ENCODE measurements around the gene PDK1.
"Not testable (repeated sequence)": the region's sequence is repeated elsewhere in the genome, so short reads cannot be mapped to it uniquely, and the experiment has no call there.

PDK1 gene

DNA sequence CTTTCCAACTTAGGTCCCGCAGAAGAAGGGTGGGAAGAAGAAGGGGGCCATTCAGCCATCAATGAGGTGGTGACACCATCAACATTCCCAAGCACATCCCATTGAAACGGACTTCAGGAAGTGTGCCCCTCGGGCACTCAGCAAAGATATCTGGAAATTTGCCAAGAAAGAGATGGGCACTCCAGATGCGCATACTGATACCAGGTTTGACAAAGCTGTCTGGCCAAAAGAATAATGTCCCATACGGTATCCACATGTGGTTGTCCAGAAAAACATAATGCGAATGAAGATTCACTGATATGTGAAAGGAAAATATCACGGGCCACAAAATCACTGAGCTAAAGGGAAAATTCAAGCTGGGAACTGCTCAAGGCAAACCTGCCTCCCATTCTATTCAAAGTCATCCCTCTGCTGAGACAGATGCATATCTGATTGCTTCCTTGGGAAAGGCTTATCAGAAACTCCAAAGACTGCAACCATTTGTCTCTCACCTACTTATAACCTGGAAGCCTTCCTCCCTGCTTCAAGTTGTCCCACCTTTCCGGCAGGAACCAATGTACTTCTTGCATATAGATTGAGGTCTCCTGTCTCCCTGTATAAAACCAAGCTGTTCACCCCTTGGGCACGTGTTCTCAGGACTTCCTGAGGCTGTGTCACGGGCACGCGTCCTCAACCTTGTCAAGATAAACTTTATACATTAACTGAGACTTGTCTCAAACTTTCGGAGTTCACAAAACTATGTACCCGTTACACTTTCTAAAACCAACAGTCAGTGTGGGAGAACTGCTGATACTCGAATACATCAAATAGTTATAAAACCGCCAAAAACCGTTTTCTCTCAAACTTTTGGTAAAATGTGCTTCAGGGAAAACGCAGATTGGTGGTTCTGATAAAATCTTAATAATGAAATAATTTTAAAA lies 1.3 kb upstream of the PDK1 start:
- peak; percentile 44 for DNase-seq

DNA sequence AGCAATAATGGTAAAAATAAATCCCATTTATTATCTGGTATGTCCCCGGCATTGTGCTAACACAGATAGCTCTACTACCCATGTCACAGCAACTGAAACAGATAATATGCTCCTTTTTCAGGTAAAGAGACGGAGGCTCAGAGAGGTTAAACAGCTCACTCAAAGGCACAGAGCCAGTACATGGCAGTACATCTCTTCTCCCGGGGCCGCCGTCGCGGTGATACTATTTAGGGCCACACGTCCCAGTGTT lies 693 bp upstream of the PDK1 start:
- no peak for DNase-seq

DNA sequence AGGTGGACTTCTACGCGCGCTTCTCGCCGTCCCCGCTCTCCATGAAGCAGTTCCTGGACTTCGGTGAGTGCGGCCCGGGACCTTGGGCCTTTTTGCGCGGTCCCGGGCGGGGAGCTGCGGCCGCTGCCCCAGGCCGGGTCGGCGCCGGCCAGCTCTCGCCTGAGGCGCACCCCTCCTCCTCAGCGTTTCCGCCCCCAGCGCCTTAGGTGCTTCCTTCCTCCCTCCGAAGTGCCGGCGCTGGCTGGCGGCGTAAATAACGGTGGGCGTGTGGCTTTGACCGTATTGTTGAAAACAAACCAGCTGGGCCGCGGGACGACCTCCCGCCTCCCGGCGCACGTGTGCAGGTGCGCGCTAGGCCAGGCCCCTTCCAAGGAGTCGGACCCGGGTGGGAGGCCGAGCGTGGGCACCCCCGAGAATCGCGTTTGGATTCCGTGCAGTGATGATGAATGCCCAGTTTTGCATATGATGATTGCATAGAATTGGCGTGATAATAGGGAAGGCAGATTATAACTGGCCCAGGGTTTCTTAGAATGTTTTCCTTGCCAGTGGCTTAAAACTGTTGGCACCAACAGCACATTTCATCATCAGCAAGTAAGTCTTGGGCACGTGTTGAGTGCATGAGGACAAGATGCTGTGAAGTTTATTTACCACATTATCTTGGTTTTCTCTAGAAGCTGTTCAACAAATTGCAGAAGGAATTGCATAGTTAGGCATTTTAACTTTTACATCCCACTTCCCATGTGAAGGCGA lies 569 bp downstream of the PDK1 start:
- peak; percentile 79 for DNase-seq

DNA sequence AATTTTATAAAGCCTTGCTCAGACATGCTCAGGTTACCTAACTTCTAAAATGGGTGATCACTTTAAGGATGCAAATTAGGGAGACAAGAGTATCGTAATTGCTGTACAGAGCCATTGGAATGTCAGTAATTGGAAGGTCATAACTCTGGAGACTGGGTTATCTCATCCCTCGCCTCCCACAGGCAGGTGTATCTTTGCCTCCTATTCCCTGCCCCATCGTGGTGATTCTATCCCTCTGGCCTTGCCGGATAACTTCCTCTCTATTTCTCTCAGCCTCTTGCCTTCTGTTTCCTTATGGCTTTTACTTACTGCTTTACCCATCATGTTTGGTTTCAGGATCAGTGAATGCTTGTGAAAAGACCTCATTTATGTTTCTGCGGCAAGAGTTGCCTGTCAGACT lies 2.5 kb downstream of the PDK1 start:
- no peak for DNase-seq

DNA sequence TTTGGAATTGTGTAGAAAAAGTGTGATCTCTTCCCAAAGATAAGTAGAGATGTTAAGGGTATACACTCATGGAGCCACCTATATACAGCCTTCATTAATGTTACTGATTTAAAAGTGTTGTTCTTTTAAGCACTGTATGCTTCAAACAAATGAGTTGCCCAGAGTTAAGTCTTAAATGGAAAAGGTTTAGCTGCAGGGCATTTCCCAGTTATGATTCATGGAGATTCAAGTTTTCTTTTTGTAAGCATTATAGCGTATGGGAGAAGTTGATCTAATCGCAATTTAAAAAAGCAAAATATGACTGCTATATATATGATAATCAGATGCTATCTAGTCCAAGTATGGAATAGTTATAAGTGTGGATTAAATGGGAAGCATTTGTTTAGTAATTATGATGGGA lies 4.8 kb downstream of the PDK1 start:
- no peak for DNase-seq

DNA sequence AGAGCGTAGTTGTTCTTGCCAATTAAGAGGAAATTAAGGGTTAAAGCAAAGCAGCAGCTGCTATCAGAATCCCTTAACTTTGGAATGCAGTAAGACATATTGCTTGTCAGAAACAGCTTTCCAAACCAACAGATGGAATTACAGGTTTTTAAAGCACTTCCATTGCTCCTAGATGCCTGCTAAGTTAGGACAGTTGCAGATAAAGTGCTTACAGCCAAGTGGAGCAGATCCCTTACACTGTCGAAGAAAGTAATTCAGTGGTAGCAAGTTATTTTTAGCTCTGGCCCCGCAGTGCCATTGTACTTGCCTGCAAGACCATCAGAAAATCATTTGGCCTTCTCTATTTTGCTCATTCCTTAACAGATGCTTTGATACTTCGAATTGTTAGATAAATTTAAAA lies 5.4 kb downstream of the PDK1 start:
- no peak for DNase-seq

DNA sequence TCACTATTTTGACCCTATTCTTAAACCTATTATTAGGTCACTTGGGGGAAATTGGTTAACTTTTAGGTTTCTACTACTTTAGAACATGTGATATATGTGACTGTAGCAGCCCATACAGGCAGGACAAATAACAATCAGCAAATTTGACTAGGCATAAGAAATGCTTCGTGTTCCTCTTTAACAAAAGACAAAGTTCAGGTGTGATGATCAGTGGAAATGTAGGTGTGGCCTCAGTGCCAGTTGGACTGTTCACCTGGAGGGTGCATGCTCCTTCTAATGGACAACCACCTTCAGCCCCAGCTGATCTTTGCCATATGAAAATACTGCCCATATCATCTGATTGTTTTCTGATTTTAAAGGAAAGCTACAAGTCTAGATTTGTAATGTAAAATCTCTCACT lies 6.4 kb downstream of the PDK1 start:
- no peak for DNase-seq

DNA sequence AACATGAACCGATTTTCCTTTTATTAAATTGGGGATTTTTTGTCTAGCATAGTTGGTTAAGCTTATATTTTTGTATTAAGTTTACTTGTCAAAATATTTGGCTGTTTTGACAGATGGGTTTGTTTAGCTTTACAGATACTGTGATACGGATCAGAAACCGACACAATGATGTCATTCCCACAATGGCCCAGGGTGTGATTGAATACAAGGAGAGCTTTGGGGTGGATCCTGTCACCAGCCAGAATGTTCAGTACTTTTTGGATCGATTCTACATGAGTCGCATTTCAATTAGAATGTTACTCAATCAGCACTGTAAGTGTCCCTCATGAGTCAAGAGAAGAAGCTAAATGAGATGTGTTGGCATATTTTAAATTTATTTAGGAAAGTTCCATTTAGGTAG lies 8.5 kb downstream of the PDK1 start:
- no peak for DNase-seq

DNA sequence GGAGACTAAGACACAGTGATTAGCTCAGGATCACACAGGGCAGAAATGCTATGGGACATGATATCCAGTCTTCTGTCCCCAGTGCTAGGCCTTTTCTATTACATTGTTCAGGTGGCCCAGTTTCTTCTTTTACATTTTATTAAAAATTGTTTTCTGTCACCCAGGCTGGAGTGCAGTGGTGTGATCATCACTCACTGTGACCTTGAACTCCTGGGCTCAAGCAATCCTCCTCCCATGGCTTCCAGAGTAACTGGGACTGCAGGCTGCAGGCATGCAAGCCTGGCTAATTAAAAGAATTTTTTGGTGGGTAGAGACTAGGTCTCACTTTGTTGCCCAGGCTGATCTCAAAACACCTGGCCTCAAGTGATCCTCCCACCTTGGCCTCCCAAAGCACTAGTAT lies 15.4 kb downstream of the PDK1 start:
- no peak for DNase-seq

DNA sequence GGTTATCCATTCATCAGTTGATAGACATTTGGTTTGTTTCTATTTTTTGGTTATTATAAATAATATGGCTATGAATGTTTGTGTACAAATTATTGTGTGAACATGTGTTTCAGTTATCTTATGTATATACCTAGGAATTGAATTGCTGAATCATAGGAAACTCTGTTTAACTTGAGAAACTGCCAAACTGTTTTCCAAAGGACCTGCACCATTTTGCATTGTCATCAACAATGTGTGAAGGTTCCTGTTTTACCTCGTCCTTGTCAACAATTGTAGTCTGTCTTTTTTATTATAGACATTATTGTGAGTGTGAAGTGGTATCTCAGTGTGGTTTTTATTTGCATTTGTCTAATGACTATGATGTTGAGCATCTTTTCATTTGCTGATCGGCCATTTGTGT lies 17.1 kb downstream of the PDK1 start:
- DNase-seq, result no peak

DNA sequence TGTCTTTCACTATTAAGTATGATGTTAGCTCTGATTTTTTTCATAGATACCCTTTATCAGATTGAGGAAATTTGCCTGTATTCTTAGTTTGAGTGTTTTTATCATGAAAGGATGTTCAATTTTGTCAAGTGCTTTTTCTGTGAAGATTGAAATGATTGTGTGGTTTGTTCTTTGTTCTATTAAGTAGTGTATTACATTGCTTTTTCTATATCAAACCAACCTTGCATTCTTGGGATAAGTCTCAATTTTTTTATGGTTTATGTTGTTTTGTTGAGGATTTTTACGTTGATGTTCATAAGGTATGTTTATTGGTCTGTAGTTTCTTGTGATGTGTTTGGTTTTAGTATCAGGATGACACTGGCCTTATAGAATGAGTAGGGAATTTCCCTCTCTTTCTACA lies 19.1 kb downstream of the PDK1 start:
- DNase-seq, result no peak

DNA sequence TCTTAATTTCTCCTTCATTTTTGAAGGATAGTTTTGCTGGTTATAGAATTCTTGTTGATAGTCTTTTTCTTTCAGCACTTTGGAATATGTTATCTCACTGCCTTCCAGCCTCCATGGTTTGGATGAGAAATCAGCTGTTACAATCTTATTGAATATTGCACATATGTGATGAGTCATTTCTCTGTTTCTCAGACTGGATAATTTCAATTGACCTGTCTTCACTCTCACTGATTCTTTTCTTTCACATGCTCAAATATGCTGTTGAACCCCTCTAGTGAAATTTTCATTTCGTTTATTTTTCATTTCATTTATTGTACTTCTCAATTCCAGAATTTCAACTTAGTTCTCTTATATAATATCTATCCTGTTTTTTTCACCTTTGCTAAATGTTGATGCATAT lies 22.2 kb downstream of the PDK1 start:
- DNase-seq, result no peak

DNA sequence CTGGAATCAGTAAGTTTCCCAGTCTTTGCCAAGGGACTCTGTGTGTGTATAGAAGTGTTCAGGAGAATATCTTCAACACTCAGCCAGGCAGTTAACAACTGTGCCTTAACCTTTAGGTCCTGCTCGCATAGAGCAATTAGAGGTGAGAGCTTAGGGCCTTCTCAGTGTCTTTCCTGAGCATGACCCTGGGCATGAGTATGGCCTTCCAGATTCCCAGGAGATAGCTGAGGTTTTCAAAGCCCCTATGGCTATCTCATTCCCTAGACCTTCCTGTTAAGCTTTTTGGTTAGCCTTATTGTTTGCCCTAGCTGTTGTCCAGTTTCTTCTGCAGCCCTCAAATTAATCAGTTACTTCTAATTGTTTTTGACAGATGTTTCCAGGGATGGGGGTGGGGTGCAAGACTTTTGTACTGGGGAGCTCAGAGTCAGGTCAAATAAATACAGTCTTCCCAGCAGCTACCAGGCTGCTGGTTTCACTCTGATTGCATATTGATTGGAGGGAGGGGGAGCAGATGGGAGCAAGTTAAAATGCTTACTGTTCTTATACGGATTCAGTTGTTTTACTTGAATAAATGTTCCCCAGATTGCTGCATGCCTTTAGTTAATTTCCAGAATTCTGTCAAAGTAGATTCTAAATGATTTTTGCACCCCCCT lies 23.1 kb downstream of the PDK1 start:
- DNase-seq, result no peak

DNA sequence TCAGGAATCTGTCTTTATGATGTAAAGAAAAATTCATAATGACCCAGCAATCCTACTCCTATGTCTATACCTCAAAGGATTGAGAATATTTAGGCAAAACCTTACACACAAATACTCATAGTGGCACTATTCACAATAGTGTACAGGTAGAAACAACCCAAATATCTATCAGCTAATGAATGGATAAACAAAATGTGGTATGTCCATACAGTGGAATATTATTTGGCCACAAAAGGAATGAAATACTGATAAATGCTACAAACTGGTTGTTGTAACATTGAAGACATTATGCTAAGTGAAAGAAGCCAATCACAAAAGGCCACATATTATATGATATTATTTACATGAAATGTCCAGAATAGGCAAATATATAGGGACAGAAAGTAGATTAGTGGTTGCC lies 24.7 kb downstream of the PDK1 start:
- no peak for DNase-seq

DNA sequence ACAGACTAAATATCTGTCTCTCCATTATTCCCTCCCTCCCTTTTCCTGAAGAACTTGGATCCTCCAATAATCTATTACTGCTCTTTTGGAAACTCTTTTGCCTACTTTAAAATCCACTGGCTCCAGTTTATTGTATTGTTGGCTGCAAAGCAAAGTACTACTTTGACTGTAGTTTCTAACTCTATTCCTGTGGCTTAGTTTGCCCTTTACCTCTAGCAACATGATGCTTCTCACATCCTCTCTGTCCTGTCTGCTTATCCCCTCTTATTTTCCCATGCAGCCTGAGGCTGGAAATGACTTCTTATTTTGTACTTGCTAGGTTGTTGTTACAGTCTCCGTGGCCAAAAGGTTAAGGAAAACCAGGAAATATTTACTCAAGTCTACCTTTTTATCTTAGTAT lies 26.8 kb downstream of the PDK1 start:
- DNase-seq, result no peak

DNA sequence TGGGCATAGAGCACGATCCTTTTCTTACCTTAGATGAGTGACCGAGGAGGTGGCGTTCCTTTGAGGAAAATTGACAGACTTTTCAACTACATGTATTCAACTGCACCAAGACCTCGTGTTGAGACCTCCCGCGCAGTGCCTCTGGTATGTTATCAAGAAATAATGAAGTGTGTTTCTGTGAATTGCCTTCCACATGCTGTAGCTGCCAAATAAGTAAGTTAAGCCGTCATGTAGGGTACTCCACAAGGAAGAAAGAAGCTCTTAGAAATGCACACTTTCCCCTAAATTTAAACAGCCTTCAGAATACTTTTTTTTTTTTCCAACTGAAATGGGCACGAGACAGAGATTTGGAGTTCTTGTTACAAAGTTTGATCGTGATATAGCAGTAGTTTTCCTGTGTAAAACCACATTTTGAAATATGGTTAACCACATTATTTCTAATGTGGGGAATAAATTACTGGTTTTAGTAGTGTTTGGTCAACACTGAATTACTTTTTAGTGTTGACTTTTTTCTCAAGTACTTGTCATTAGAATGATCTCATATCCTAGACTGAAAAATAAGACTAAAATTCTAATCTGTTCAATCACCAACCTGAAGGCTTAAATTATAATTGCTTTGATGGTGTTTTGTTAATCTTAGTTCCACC lies 30.5 kb downstream of the PDK1 start:
- DNase-seq, result no peak

DNA sequence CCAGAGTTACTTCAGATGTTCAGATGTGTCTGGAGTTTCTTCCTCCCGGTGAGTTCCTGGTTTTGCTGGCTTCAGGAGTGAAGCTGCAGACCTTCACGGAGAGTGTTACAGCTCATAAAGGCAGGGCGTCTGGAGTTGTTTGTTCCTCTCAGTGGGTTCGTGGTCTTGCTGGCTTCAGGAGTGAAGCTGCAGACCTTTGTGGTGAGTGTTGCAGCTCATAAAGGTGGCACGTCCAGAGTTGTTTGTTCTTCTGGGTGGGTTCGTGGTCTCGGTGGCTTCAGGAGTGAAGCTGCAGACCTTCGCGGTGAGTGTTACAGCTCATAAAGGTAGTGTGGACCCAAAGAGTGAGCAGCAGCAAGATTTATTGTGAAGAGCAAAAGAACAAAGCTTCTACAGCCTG lies 31.3 kb downstream of the PDK1 start:
- not testable (repeated sequence) for DNase-seq

DNA sequence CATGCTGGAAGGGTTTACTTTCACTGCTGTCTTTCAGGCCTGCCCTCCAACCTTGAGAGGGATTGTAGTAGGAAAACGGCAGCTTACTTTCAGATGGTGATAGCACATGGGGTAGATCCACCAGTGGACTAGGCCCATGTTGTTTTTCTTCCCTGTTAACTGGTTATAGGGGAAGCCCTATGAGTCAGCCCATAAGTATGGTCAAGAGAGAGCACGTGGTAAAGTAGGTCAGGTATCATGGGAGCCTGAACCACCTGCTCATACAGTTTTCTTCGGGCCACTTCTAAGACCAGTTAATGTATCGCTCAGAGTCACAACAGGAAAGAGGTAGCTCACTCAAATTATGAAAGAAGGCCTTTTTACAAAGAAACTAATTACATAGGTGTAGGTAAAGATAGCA lies 33.0 kb downstream of the PDK1 start:
- no peak for DNase-seq

DNA sequence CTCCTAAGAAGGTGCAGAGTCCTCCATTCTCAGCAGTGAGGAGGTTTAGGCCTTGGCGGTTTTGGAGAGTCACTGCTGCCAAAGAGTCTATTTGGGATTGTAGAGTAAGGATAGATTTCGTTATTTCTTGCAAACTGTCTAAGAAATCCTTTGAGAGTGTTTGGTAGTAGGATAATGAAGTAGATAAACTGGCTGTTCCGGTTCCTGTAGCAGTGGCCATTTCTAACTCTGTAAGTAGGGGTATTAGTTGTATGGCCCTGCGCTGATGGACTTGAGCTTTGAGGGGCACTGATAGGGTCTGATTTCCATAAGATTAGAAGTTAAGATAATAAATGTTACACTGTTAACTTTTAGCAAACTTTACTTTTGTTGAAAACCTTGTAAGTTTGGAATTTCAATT lies 35.5 kb downstream of the PDK1 start:
- not testable (repeated sequence) for DNase-seq

DNA sequence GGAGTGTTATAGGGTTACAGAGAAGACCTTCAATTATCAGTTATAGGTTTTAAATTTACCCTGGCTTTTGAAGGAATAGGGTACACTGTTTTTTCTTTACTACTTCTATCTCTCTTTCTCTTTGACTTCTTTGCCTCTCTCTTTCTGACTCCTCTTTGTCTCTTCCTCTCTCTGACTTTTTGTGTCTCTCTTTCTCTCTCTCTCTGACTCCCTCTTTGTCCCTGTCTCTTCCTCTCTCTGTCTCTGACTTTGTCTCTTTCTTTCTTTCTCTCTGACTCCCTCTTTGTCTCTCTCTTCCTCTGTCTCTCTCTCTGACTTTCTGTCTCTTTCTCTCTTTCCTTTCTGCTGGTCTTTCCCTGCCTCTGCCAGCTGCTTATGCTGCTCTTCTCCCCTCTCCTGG lies 36.3 kb downstream of the PDK1 start:
- DNase-seq, result not testable (repeated sequence)

DNA sequence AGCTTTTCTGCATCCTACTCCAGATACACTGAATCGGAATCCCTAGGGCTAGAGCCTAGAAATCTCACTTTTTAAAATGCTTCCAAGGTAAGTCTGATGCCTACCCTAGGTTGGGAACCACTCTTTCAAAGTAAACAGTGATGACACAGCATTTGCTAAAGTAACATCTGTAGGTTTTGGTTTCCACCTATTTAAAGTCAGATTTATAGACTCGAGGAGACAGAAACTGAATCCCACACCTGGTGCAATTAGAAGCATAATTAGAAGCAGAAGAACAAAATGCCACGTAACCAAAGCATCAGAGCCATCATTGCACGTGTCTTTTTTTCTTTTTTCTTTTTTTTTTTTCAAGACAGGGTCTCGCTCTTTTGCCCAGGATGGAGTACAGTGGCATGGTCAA lies 40.9 kb downstream of the PDK1 start:
- no peak for DNase-seq

DNA sequence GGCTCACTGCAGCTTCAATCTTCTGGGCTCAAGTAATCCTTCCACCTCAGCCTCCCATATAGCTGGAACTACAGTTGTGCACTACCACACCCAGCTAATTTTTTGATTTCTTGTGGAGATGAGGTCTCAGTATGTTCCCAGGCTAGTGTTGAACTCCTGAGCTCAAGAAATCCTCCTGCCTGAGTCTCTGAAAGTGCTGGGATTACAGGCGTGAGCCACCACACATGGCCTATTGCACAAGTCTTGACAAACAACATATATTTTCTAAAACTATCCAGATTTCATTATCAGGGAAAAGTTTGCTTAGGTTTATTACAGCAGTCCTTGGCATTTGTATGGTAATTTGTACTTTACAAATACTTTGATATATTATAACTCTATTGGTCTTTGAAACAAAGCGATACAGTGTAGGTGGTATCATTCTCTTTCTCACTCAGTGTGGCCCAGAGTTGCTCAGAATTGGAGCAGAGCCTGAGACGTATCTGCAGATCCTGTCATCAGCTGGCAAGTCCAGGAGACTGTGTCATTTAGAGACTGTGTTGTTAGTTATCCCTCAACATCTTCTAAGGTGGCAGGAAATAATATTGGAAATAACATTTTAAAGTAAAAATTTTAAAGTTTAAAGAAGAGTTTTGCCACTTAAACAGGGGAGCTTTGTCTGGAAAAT lies 41.4 kb downstream of the PDK1 start:
- DNase-seq, result no peak

DNA sequence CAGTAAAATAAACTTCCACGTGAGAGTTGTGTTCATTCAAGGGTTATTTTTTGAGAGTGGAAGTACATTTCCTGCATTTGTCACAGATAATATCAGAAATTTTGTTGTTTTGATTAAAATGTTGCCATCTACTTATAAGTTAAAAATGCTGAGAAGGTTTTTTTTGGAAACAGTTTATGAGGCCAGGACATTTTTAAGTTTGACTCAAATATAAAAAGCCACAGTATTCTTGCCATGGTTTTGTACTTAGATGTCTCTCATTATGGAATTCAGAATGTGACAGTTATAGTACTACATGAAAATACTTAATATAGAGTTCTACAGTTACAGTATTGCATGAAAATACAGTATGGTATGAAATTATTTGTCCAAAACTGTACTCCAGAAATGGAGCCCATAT lies 44.1 kb downstream of the PDK1 start:
- no peak for DNase-seq

Measured in hematopoietic multipotent progenitor cell treated with erythropoietin and hydrocortisone succinate and interleukin-3 and kit ligand, for 8 days (in vitro differentiated cells).